Parathyroid adenoma (tissue), 2 donors: Measurements from ENCODE around the gene ULK2.

Experiments
- H2AFZ ChIP-seq: fragments of 300-600 bp; sonication (generic); one replicate; pipeline ENCODE4 v1.7.0; 2017; ENCODE audit warnings: antibody characterized with exemption, mild to moderate bottlenecking
- H3K27ac ChIP-seq: fragments of 300-600 bp; sonication (generic); one replicate; pipeline ENCODE4 v1.7.0; 2017
- H3K27me3 ChIP-seq: fragments of 300-600 bp; sonication (generic); one replicate; pipeline ENCODE4 v1.7.0; 2017; ENCODE audit warnings: low read length; ENCODE audit not compliant: control insufficient read depth, insufficient read depth
- H3K36me3 ChIP-seq: fragments of 300-600 bp; sonication (generic); one replicate; pipeline ENCODE4 v1.7.0; 2017; ENCODE audit warnings: low read length; ENCODE audit not compliant: control insufficient read depth, insufficient read depth
- H3K4me1 ChIP-seq: fragments of 300-600 bp; sonication (generic); one replicate; pipeline ENCODE4 v1.7.0; 2017; ENCODE audit warnings: control low read depth
- H3K4me2 ChIP-seq: fragments of 300-600 bp; sonication (generic); one replicate; pipeline ENCODE4 v1.7.0; 2017; ENCODE audit warnings: low read length
- H3K4me3 ChIP-seq: fragments of 300-600 bp; sonication (generic); one replicate; pipeline ENCODE4 v1.7.0; 2017; ENCODE audit warnings: low read depth, low read length
- H3K79me2 ChIP-seq: fragments of 300-600 bp; sonication (generic); one replicate; pipeline ENCODE4 v1.7.0; 2017; ENCODE audit warnings: control low read depth
- H3K9ac ChIP-seq: fragments of 300-600 bp; sonication (generic); one replicate; pipeline ENCODE4 v1.7.0; 2017; ENCODE audit warnings: mild to moderate bottlenecking
- H3K9me3 ChIP-seq: fragments of 300-600 bp; sonication (generic); one replicate; pipeline ENCODE4 v1.7.0; 2017; ENCODE audit warnings: low read length; ENCODE audit not compliant: control insufficient read depth
- CTCF ChIP-seq: fragments of 300-600 bp; sonication (generic); IDR thresholded peaks from one replicate; pipeline ENCODE4 v1.7.0; 2017; ENCODE audit warnings: antibody characterized with exemption, mild to moderate bottlenecking
- donor health status: primary hyperparathyroidism.

ULK2 gene

GRCh38 chr17:19744492-19744891 is 123.2 kb downstream of the ULK2 start:
- Histone ChIP-seq H3K9me3 (no peaks in the 10 kb centered on the region), H2AFZ (peak overlapping the region; percentile 92), H3K9ac (no peak overlapping the region), H3K27me3 (no peaks in the 10 kb centered on the region), H3K36me3 (no peaks in the 10 kb centered on the region), H3K27ac (no peak overlapping the region), H3K79me2 (no peaks in the 10 kb centered on the region), H3K4me3 (no peak overlapping the region), H3K4me2 (peak overlapping the region; percentile 71), H3K4me1 (no peaks in the 10 kb centered on the region)
- TF ChIP-seq CTCF, result no peak

GRCh38 chr17:19743101-19744100 is 124.3 kb downstream of the ULK2 start:
- Histone ChIP-seq H3K4me1 (no peaks in the 10 kb centered on the region), H3K4me2 (no peak overlapping the region), H3K36me3 (no peaks in the 10 kb centered on the region), H3K9ac (no peak overlapping the region), H3K4me3 (no peak overlapping the region), H2AFZ (peak overlapping the region; percentile 92), H3K9me3 (no peaks in the 10 kb centered on the region), H3K79me2 (no peaks in the 10 kb centered on the region), H3K27me3 (no peaks in the 10 kb centered on the region), H3K27ac (no peak overlapping the region)
- no peak for TF ChIP-seq CTCF

- Histone ChIP-seq H3K4me1 (no peaks in the 10 kb centered on the region), H3K79me2 (no peaks in the 10 kb centered on the region), H2AFZ (no peak overlapping the region), H3K4me2 (no peak overlapping the region), H3K27me3 (no peaks in the 10 kb centered on the region), H3K9me3 (no peaks in the 10 kb centered on the region), H3K4me3 (no peak overlapping the region), H3K27ac (no peak overlapping the region), H3K9ac (no peak overlapping the region), H3K36me3 (no peaks in the 10 kb centered on the region)
- TF ChIP-seq CTCF, result no peak
Observed at GRCh38 chr17:19742495-19742894, 125.2 kb downstream of the ULK2 start.

GRCh38 chr17:19741832-19742457 is 125.8 kb downstream of the ULK2 start:
- H3K36me3 ChIP-seq, result no peaks in the 10 kb centered on the region
- H3K4me3 ChIP-seq, result no peak overlapping the region
- TF ChIP-seq CTCF, result no peak
- H3K4me1 ChIP-seq, result no peaks in the 10 kb centered on the region
- no peak overlapping the region for H3K27ac ChIP-seq
- H3K27me3 ChIP-seq, result no peaks in the 10 kb centered on the region
- H2AFZ ChIP-seq, result no peak overlapping the region
- H3K4me2 ChIP-seq, result no peak overlapping the region
- no peaks in the 10 kb centered on the region for H3K9me3 ChIP-seq
- H3K9ac ChIP-seq, result no peak overlapping the region
- H3K79me2 ChIP-seq, result no peaks in the 10 kb centered on the region
